Measurements from ENCODE around the gene MRPL54.

MRPL54 gene

DNA sequence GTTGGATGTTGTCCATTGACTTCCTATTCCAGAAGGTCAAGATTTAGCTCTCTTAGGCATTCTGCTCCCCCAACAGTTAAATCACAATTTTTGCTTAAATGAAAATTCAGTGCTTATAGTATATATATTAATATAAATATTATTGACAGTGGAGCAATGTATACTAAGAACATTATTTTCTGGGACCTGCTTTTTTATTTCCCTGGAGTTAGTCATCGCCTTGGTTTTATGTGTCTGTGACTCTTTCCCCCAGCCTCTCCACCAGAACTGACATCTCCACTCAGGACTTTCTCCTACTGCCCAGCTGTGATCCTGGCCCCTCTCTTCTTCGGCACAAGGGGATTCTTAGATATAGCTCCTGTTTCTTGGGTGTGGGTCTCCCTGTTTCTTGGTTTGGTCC, 33.9 kb downstream of the MRPL54 start:
- H3K4me2 ChIP-seq (ENCODE audit: low read depth, low read length, poor library complexity, severe bottlenecking): no peak overlapping the region
- H3K9me2 ChIP-seq (replicated peaks; ENCODE audit: low read depth, low read length): no peaks in the 10 kb centered on the region
- H4K20me1 ChIP-seq (ENCODE audit: insufficient read depth, low read length, poor library complexity, severe bottlenecking): no peaks in the 10 kb centered on the region
- H3K9ac ChIP-seq (ENCODE audit: low read depth, low read length, poor library complexity, severe bottlenecking): no peak overlapping the region
- peaks cover 4% of the 10 kb centered on the region; the same call in 1 of the 2 replicates for H3K9me3 ChIP-seq (ENCODE audit: insufficient read depth, low read depth, low read length)
- H3K36me3 ChIP-seq (ENCODE audit: insufficient read depth, low read length): no peaks in the 10 kb centered on the region
- no peaks in the 10 kb centered on the region for H3K27me3 ChIP-seq (ENCODE audit: insufficient read depth, low read length, poor library complexity, severe bottlenecking)
- H3K4me1 ChIP-seq (ENCODE audit: insufficient read depth, low read length, poor library complexity, severe bottlenecking): no peaks in the 10 kb centered on the region
- H3K79me2 ChIP-seq (ENCODE audit: insufficient read depth, low read length): no peaks in the 10 kb centered on the region
- H2AFZ ChIP-seq (ENCODE audit: low read length): no peak overlapping the region
- TF ChIP-seq EZH2phosphoT487 (IDR thresholded peaks at IDR 0.05; ENCODE audit: borderline replicate concordance): no peak
- TF ChIP-seq, protein P1, sequence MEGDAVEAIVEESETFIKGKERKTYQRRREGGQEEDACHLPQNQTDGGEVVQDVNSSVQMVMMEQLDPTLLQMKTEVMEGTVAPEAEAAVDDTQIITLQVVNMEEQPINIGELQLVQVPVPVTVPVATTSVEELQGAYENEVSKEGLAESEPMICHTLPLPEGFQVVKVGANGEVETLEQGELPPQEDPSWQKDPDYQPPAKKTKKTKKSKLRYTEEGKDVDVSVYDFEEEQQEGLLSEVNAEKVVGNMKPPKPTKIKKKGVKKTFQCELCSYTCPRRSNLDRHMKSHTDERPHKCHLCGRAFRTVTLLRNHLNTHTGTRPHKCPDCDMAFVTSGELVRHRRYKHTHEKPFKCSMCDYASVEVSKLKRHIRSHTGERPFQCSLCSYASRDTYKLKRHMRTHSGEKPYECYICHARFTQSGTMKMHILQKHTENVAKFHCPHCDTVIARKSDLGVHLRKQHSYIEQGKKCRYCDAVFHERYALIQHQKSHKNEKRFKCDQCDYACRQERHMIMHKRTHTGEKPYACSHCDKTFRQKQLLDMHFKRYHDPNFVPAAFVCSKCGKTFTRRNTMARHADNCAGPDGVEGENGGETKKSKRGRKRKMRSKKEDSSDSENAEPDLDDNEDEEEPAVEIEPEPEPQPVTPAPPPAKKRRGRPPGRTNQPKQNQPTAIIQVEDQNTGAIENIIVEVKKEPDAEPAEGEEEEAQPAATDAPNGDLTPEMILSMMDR (conservative IDR thresholded peaks at IDR 0.05; ENCODE audit: low read length): no peak
- no peaks in the 10 kb centered on the region for H3F3A ChIP-seq (ENCODE audit: low read depth)
- H3K4me3 ChIP-seq (ENCODE audit: low read length, poor library complexity, severe bottlenecking): no peak overlapping the region

DNA sequence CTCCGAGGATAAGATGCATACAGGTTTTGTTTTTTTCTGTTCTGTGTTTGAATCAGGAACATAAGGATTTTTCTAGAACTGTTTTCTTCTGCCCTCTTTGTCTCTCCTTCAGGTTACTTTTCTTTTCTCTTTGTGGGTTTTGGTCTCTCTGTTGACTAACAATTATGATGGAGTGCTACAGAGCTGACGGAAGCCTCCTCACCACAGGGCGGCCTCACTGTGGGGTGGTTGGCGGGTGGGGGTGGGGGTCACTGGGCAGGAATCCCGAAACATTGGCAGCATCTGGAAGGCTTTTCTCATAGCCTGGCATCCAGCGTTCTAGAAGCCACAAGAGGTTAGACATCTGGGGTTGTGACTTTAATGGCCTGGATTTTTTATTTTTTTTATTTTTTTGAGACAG, 35.7 kb downstream of the MRPL54 start:
- no peak overlapping the region for H2AFZ ChIP-seq (ENCODE audit: low read length)

DNA sequence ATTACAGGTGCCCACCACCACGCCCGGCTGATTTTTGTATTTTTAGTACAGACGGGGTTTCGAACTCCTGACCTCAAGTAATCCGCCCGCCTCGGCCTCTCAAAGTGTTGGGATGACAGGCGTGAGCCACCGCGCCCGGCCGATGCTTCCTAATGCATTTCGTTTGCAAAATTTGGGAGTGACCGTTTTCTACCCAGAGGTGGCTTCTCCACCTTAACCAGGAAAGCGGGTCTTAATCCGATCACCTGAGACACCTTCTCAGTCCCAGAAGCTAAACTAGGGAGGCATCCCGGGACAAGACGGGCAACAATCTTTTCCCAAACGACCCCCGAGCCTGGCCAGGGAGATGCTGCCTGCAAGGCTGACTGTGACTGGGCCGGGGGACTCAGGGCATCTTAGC, 38.5 kb downstream of the MRPL54 start:
- H2AFZ ChIP-seq (ENCODE audit: low read length): no peak overlapping the region
- no peaks in the 10 kb centered on the region for H3K79me2 ChIP-seq (ENCODE audit: insufficient read depth, low read length)
- H3K27me3 ChIP-seq (ENCODE audit: insufficient read depth, low read length, poor library complexity, severe bottlenecking): no peaks in the 10 kb centered on the region
- peaks cover 13% of the 10 kb centered on the region for H3K4me1 ChIP-seq (ENCODE audit: insufficient read depth, low read length, poor library complexity, severe bottlenecking)
- no peaks in the 10 kb centered on the region for H3K36me3 ChIP-seq (ENCODE audit: insufficient read depth, low read length)
- no peak overlapping the region for H3K9ac ChIP-seq (ENCODE audit: low read depth, low read length, poor library complexity, severe bottlenecking)
- peaks cover 4% of the 10 kb centered on the region; the same call in 1 of the 2 replicates for H3K9me3 ChIP-seq (ENCODE audit: insufficient read depth, low read depth, low read length)
- TF ChIP-seq, protein P1 (conservative IDR thresholded peaks at IDR 0.05; ENCODE audit: low read length): no peak
- no peak for TF ChIP-seq EZH2phosphoT487 (IDR thresholded peaks at IDR 0.05; ENCODE audit: borderline replicate concordance)
- no peak overlapping the region for H3K4me3 ChIP-seq (ENCODE audit: low read length, poor library complexity, severe bottlenecking)
- H3K9me2 ChIP-seq (replicated peaks; ENCODE audit: low read depth, low read length): no peaks in the 10 kb centered on the region
- H3F3A ChIP-seq (ENCODE audit: low read depth): no peaks in the 10 kb centered on the region
- H3K4me2 ChIP-seq (ENCODE audit: low read depth, low read length, poor library complexity, severe bottlenecking): no peak overlapping the region
- H4K20me1 ChIP-seq (ENCODE audit: insufficient read depth, low read length, poor library complexity, severe bottlenecking): no peaks in the 10 kb centered on the region

More for the DNA sequence above, 35.7 kb downstream of the MRPL54 start:
- Histone ChIP-seq H3K9ac (ENCODE audit: low read depth, low read length, poor library complexity, severe bottlenecking) (no peak overlapping the region), H3K27me3 (ENCODE audit: insufficient read depth, low read length, poor library complexity, severe bottlenecking) (no peaks in the 10 kb centered on the region), H3K9me3 (ENCODE audit: insufficient read depth, low read depth, low read length) (peaks cover 4% of the 10 kb centered on the region; the same call in 1 of the 2 replicates), H3K4me1 (ENCODE audit: insufficient read depth, low read length, poor library complexity, severe bottlenecking) (no peaks in the 10 kb centered on the region), H3K4me2 (ENCODE audit: low read depth, low read length, poor library complexity, severe bottlenecking) (peak overlapping the region; percentile 16), H4K20me1 (ENCODE audit: insufficient read depth, low read length, poor library complexity, severe bottlenecking) (no peaks in the 10 kb centered on the region), H3K36me3 (ENCODE audit: insufficient read depth, low read length) (no peaks in the 10 kb centered on the region), H3K9me2 (replicated peaks; ENCODE audit: low read depth, low read length) (no peaks in the 10 kb centered on the region), H3K79me2 (ENCODE audit: insufficient read depth, low read length) (no peaks in the 10 kb centered on the region), H3F3A (ENCODE audit: low read depth) (no peaks in the 10 kb centered on the region), H3K4me3 (ENCODE audit: low read length, poor library complexity, severe bottlenecking) (no peak overlapping the region)
- TF ChIP-seq, protein P1 (conservative IDR thresholded peaks at IDR 0.05; ENCODE audit: low read length): no peak
- TF ChIP-seq EZH2phosphoT487 (IDR thresholded peaks at IDR 0.05; ENCODE audit: borderline replicate concordance): no peak

Measured in Loucy (cell line).